Vagina (tissue), 2 donors: ENCODE data around the gene GTF3C2.

Experiments used
- POLR2A ChIP-seq, 2 donors: fragments of 450-650 bp; IDR thresholded peaks; one replicate each; pipeline ENCODE4 v1.6.1; 2017; ENCODE audit warnings: antibody characterized with exemption in 2 of 2, mild to moderate bottlenecking in 2 of 2, moderate library complexity in 2 of 2
- POLR2AphosphoS5 ChIP-seq, 2 donors: sonication (generic); formaldehyde crosslinking; IDR thresholded peaks; one replicate each; pipeline ENCODE4 v1.9.0; 2017; ENCODE audit warnings: antibody characterized with exemption in 2 of 2, mild to moderate bottlenecking in 2 of 2, low read depth in 1 of 2; ENCODE audit not compliant: insufficient read depth in 1 of 2
- TF ChIP-seq, protein P1 (sequence below), 3 experiments: fragments of 450-650 bp in 2 of 3; fragments of 200-600 bp in 1 of 3; sonication (generic) in 1 of 3; IDR thresholded peaks; one replicate each; pipeline ENCODE4 v1.5.1; 2017 to 2019; ENCODE audit warnings: antibody characterized with exemption in 3 of 3, mild to moderate bottlenecking in 2 of 3, moderate library complexity in 2 of 3

DNA sequence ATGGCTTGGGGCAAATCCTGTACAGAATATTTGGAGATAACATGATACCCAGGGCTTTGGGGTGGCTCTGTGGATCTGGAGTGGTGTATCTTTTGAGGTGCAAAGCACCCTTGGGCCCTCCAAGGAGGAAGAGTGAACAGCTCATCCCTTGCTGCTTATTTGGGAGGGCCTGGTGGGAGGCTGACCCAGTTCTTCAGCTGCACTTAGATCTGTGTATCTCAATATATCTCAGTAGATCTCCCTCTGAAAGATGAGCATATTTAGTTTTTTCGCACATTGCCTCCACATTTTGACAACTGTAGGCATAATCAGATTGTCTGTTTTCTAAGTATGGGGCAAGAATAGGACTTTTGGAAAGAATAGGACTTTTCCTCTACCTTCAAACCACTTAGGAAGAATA, 71.6 kb downstream of the GTF3C2 start:
- TF ChIP-seq, protein P1, sequence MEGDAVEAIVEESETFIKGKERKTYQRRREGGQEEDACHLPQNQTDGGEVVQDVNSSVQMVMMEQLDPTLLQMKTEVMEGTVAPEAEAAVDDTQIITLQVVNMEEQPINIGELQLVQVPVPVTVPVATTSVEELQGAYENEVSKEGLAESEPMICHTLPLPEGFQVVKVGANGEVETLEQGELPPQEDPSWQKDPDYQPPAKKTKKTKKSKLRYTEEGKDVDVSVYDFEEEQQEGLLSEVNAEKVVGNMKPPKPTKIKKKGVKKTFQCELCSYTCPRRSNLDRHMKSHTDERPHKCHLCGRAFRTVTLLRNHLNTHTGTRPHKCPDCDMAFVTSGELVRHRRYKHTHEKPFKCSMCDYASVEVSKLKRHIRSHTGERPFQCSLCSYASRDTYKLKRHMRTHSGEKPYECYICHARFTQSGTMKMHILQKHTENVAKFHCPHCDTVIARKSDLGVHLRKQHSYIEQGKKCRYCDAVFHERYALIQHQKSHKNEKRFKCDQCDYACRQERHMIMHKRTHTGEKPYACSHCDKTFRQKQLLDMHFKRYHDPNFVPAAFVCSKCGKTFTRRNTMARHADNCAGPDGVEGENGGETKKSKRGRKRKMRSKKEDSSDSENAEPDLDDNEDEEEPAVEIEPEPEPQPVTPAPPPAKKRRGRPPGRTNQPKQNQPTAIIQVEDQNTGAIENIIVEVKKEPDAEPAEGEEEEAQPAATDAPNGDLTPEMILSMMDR (IDR thresholded peaks at IDR 0.05) = no peak
- TF ChIP-seq POLR2A (IDR thresholded peaks at IDR 0.05) (no peak), POLR2AphosphoS5 (IDR thresholded peaks at IDR 0.05; ENCODE audit: insufficient read depth in 1 of 2, low read depth in 1 of 2) (no peak)
